ENCODE data around the gene KLHL28. TPM values are rescaled to one million over a fixed set of nuclear protein-coding genes. Genes with fewer than 3 reads are reported as not detected.

Gene KLHL28
- total RNA-seq, 1 donor from 2014 or later = 18.5 TPM

- no peak overlapping the region for H3K4me3 ChIP-seq
- TF ChIP-seq CTCF (IDR thresholded peaks at IDR 0.05) = no peak
- H3K36me3 ChIP-seq = no peaks in the 10 kb centered on the region
- no peaks in the 10 kb centered on the region for H3K4me1 ChIP-seq
- DNase-seq = no peak
- intact Hi-C loops (cut with DNase I) = no loop called here
- no peaks in the 10 kb centered on the region for H3K9me3 ChIP-seq
- H3K27ac ChIP-seq = no peak overlapping the region
- H3K27me3 ChIP-seq (ENCODE audit: low read depth) = no peaks in the 10 kb centered on the region
- no peak for ATAC-seq
These were observed 17.5 kb upstream of the KLHL28 start for GRCh38 chr14:44979273-44979672.

DNA sequence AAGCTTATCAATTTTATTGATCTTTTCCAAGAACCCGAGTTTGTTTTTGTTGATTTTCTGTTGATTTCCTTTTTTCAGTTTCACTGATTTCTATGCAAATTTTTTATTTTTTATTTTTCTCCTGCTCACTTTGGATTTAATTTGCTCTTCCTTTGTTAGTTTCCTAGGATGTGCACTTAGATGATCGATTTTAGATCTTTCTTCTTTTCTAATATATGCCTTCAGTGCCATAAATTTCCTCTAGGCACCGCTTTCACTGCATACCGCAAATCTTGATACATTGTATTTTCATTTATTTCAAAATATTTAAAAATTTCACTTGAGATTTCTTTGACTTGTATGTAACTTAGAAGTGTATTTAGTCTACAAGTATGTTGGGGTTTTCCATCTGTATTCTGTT is 9.7 kb upstream of the KLHL28 start:
- no peaks in the 10 kb centered on the region for H3K36me3 ChIP-seq
- no peak for TF ChIP-seq CTCF (IDR thresholded peaks at IDR 0.05)
- H3K27ac ChIP-seq = no peak overlapping the region
- no peaks in the 10 kb centered on the region for H3K9me3 ChIP-seq
- intact Hi-C loops (cut with DNase I) = no loop called here
- no peak for ATAC-seq
- H3K4me3 ChIP-seq = no peak overlapping the region
- H3K4me1 ChIP-seq = peaks cover 19% of the 10 kb centered on the region
- no peaks in the 10 kb centered on the region for H3K27me3 ChIP-seq (ENCODE audit: low read depth)
- no peak for DNase-seq

DNA sequence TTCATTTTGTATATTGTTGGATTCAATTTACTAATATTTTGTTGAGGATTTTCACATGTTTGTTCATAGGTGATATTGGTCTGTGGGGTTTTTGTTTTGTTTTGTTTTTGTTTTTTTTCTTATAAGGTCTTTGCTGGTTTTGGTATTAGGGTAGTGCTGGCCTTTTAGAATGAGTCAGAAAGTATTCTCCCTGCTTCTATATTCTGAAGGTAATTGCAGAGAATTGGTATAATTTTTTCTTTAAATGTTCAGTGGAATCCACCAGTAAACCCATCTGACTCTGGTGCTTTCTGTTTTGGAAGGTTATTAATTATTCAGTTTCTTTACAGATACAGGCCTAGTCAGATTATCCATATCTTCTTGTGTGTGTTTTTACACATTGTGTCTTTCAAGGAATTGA is 9.2 kb upstream of the KLHL28 start:
- H3K36me3 ChIP-seq = no peaks in the 10 kb centered on the region
- intact Hi-C loops (cut with DNase I) = no loop called here
- H3K27me3 ChIP-seq (ENCODE audit: low read depth) = no peaks in the 10 kb centered on the region
- no peak for TF ChIP-seq CTCF (IDR thresholded peaks at IDR 0.05)
- H3K4me3 ChIP-seq = no peak overlapping the region
- H3K9me3 ChIP-seq = no peaks in the 10 kb centered on the region
- no peak overlapping the region for H3K27ac ChIP-seq
- peaks cover 23% of the 10 kb centered on the region for H3K4me1 ChIP-seq
- ATAC-seq = no peak
- DNase-seq = no peak

DNA sequence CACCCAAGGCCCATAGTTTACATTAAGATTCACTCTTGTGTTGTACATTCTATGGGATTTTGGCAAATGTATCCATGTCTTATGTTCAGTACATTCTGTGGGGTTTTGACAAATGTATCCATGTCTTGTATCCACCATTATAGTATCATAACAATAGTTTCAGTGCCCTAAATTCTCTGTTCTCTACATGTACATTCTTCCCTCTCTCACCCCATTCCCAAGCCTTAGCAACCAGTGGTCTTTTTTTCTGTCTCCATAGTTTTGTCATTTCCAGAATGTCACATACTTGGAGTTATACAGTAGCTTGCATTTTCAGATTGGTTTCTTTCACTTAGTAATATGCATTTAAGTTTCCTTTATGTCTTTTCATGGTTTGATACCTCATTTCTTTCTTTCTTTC is 7.0 kb upstream of the KLHL28 start:
- no peak for TF ChIP-seq CTCF (IDR thresholded peaks at IDR 0.05)
- Histone ChIP-seq H3K27me3 (ENCODE audit: low read depth) (no peaks in the 10 kb centered on the region), H3K4me1 (peaks cover 45% of the 10 kb centered on the region), H3K4me3 (no peak overlapping the region), H3K9me3 (no peaks in the 10 kb centered on the region), H3K27ac (no peak overlapping the region), H3K36me3 (no peaks in the 10 kb centered on the region)
- ATAC-seq (no peak), DNase-seq (no peak)
- intact Hi-C loops (cut with DNase I) = no loop called here

DNA sequence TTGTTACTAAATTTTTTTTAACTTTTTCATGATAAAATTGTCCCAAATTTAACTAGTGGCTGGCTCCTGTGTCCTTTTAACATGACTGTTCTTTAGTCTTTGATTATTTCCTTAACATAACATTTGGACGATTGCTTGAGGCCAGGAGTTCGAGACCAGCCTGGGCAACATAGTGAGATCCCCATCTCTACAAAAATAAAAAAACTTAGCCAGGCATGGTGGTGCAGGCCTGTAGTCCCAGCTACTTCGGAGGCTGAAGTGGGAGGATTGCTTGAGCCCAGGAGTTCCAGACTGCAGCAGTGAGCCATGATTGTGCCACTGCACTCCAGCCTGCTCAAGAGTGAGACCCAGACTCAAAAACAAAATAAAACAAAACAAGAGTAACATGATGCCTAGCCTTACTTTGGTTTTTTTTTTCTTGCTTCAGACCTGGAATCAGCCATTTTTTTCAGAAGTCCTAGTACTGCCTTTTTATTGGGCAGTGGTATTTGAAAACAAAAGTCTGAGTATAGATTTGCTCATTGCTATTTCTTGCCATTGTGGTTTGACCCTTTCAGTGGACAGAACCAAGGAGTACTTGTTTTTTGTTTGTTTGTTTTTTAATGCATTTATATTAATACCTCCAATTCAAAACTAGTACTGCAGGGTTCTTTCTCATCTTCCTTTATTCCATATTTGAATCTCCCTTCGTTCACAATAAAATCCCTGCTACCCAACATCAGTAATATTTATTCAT is 5.0 kb upstream of the KLHL28 start:
- Histone ChIP-seq H3K27me3 (ENCODE audit: low read depth) (no peaks in the 10 kb centered on the region), H3K4me1 (peaks cover 55% of the 10 kb centered on the region), H3K27ac (no peak overlapping the region), H3K9me3 (no peaks in the 10 kb centered on the region), H3K4me3 (peak overlapping the region; percentile 91), H3K36me3 (no peaks in the 10 kb centered on the region)
- TF ChIP-seq CTCF (IDR thresholded peaks at IDR 0.05) = no peak
- intact Hi-C loops (cut with DNase I) = no loop called here
- ATAC-seq = no peak
- DNase-seq = no peak
